IPS DF 4.7 (cell line): ENCODE data around the gene INSYN1.
"Not testable (repeated sequence)": the region's sequence is repeated elsewhere in the genome, so short reads cannot be mapped to it uniquely, and the experiment has no call there.

Experiments used
- DNase-seq: peaks from one replicate; pipeline ENCODE4 v3.0.0-alpha.2; 2013; ENCODE audit warnings: low spot score; ENCODE audit errors: extremely low read depth

INSYN1 gene

DNA sequence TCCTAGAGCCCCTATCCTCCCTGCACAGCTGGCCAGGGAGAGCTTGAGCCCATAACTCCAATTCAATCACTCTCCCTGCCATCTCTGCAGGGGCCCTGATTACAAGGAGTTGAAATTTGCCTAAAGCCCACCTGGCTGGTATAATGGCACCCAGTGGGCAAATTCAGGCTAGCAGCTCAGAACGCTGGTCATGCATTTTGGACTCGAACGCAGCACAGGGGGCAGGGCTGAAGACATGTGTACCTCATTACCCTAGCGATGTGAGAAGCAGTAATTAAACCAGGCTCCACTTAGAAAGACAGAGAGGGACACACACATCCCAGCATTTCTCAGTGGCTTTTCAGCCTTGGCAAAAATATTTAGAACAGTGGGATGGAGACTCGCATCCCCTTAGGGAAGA lies 3.2 kb downstream of the INSYN1 start:
- no peak for DNase-seq

DNA sequence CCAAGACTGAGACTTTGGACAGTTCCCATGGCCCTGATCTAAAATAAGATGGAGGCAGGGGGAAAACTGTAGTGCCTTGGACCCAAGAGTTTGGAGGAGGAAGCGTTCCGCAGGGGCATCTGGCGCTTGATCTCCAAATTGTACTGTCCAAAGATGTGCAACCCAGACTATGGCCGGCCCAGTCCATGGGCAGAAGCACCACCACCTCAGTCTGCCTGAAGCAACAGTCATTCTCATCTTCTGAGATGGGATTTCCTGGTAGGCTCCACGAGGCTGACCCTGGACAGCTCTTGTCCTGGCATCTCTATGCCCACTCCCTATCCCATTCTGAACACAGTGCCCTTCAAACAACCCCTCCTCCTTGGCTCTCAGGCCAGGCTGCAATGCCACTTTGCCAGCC lies 3.6 kb downstream of the INSYN1 start:
- DNase-seq = no peak

- DNase-seq = no peak
These were observed 4.4 kb downstream of the INSYN1 start for GRCh38 chr15:73748730-73749129.

- no peak for DNase-seq
These were observed 5.1 kb downstream of the INSYN1 start for GRCh38 chr15:73747847-73748590.

DNA sequence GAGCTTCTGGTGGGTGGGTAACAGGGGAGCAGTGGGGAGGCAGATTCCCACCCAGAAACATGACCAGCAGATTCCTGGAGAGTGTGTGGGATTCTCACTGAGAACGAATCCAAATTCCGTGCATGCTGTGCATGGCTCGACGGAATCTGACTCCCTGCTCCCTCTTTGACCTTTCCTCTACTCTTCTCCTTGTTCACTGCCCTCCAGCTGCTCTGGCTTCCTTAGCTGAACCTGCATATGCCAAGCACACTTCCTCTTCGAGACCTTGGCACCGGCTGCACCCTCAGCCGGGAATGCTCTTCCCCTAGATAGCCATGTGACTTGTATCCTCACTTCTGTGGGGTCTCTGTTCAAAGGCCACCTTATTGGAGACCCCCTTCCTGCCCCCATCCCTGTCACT lies 6.3 kb downstream of the INSYN1 start:
- DNase-seq = no peak

GRCh38 chr15:73746261-73746660 lies 6.9 kb downstream of the INSYN1 start:
- no peak for DNase-seq

DNA sequence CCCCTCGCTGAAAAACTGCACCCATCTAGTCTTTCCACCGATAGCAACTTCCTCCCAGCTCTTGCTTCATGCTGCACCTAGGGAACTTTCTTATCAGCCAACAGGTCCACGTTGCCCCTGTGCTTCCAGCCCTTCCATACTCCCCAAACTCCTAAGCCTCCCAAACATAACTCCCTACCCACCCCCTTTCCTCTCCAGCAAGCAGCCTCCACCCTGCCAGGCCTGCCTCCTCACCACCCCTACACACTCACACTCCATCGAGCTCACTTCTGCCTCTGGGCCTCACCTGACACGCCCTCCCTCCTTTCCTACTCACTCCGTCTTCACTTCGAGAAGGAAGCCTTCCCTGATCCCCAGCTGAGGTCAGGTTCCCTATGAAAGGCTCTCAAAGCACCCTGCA lies 8.1 kb downstream of the INSYN1 start:
- no peak for DNase-seq

- DNase-seq = no peak
These were observed 8.9 kb downstream of the INSYN1 start for GRCh38 chr15:73744293-73744692.

- DNase-seq = no peak
These were observed 11.8 kb downstream of the INSYN1 start for GRCh38 chr15:73741321-73741836.

- DNase-seq = no peak
These were observed 12.8 kb downstream of the INSYN1 start for GRCh38 chr15:73740152-73741048.

GRCh38 chr15:73737535-73737934 lies 15.6 kb downstream of the INSYN1 start:
- no peak for DNase-seq

DNA sequence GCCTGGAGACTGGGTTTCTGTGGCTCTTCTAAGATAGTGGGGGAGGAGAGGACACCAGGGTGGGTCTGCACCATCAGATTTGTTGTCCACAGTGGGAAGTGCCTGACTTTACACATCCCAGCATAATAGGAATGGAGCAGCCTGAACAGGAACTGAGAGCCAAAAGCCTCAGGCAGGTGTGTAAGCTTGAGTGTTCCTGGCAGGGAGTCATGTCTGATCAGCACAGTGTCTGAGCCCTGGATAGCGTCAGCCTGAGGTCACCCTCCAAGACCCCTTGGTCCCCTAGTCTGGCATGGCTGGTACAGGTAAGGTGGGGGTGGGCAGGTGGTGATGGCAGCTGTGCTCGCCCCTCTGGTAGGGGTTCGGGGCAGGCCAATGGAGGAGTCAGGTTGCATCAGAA lies 20.2 kb downstream of the INSYN1 start:
- no peak for DNase-seq

DNA sequence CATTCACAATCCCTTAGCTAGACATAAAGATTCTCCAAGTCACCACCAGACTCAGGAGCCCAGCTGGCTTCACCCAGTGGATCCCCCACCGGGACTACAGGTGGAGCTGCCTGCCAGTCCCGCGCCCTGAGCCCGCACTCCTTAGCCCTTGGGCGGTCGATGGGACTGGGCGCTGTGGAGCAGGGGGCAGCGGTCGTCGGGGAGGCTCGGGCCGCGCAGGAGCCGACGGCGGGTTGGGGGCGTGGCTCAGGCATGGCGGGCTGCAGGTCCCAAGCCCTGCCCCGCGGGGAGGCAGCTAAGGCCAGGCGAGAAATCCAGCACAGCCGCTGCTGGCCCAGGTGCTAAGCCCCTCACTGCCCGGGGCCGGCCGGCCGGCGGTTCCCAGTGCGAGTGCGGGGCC lies 21.1 kb downstream of the INSYN1 start:
- DNase-seq = not testable (repeated sequence)

DNA sequence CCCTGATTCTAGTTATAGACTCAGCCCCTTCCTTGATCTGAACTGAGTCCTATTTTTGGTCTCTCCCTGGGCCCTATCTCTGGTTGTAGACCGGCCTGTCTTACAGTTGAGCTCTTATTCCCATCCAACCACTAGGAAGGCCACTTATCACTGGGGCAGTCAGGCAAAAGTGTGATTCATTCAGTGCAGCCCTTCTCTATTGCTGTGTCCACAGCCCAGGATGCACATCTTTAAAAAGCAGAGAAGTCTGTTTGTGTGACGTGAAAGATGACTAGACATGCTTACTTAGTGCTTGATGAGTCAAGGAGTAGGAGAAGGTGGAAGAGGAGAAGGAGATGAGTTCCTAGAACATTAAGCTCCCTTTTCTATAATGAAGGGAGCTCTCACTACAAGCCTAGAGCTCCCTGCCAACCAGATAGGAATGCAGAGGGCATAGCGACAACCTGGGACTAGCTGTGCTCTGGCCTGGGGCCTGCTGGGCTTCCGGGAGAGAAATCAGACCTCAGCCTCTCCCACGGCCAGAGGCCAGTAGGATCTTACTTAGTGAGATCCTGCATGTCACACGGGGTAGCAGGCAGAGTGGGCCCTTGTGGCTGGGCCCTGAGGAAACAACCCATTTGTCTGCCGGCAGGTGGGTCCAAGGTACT lies 25.7 kb downstream of the INSYN1 start:
- no peak for DNase-seq

- DNase-seq = no peak
These were observed 28.9 kb downstream of the INSYN1 start for GRCh38 chr15:73724212-73724611.

DNA sequence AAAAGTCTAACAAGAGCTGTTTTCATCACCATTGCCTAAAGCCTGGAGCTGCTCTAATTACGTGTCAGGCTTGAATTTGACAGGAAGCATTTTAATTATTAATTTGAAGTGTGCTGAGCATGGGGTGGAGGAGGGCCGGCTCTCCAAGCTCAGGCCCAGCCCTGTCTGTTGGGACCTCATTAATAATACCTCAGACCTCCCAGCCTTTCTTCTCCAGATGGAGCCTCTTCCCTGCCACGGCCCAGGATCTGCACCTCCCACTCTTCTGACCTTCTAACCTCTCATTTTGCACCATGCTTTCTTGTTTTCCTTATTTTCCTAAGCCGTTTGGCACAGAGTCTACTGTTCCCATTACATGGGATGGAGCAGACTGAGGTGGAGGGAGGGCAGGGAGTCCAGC lies 30.0 kb downstream of the INSYN1 start:
- no peak for DNase-seq

DNA sequence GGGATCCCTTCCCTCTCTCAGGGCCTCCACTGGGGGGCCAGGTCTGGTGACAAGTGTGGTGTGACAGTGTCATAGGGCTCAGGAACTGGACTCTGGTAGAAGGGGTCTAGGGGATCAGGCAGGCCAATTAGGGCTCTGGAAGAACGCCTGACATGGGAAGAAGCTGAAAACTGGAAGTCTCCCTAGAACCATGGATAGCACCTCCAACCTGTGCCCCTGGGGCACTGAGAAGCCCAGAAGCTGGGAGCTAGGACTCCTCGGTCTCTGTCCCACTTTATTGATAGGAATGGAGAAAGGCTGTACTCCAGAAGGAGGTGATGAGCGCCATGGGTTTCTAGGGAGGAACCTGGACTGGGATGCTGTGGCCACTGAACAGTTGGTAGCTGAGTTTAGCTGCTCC lies 30.7 kb downstream of the INSYN1 start:
- no peak for DNase-seq

GRCh38 chr15:73718694-73719093 lies 34.5 kb downstream of the INSYN1 start:
- DNase-seq = no peak

GRCh38 chr15:73717802-73718201 lies 35.3 kb downstream of the INSYN1 start:
- no peak for DNase-seq

DNA sequence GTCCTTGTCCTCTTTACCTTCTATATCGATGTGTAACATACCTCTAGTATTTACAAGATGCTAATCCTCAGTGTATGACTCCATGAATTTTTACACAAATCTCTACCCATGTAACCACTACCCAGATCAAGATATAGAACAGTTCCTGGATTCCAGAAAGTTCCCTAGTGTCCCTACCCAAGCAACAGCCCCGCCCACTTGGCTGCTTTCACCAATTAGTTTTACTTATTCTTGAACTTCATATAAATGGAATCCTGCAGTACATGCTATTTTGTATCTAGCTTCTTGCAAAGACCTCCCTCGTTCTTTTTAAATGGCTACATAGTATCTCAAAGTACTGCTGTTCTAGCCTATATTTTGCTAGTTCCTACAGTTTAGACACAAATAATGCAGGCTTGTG lies 35.9 kb downstream of the INSYN1 start:
- no peak for DNase-seq

DNA sequence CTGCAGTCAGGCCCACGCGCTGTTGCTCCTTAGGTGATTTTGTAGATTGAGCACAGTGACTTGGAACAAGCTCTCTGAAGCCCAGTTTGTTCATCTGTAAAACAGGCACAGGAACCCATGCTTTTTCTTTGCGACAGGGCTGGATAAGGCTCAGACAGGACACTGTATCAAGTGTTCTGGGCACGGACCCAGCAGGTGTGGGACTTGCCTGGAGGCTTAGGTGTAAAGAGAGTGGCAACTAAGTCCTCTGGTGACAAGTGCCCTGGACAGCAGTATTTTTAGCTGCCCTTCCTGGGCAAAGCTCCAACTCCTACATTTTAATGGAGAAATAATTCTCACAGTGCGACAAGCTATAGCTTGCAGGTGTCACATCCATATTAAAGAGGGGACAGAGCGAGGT lies 36.7 kb downstream of the INSYN1 start:
- DNase-seq = no peak

DNA sequence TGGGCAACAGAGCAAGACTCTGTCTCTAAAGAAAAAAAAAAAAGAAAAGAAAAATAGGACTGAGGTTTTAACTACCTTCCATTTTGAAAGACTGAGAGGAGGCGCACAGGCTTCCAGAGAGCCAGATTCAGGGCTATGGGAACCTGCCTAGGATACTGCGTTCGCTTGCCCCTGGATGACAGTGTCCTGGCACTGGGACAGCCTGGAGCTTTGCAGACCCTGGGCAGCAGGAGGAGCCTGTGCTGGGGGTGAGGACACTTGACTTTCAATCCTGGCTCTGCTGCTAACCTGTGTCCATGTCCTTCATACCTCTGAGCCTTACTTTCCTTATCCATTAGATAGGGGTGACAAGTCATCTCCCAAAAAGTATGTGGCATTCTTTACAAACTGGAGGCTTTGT lies 37.7 kb downstream of the INSYN1 start:
- no peak for DNase-seq
